BLaER1 (cell line): Measurements from ENCODE around the gene C14orf39.
"Not testable (repeated sequence)": the region's sequence is repeated elsewhere in the genome, so short reads cannot be mapped to it uniquely, and the experiment has no call there.

Source experiments
- H3K27ac ChIP-seq: shearing (Covaris generic); formaldehyde crosslinking; 2 replicates; pipeline ENCODE4 v1.8.1; 2022
- H3K27me3 ChIP-seq: shearing (Covaris generic); formaldehyde crosslinking; 2 replicates; pipeline ENCODE4 v1.8.1; 2022
- H3K36me3 ChIP-seq: shearing (Covaris generic); formaldehyde crosslinking; 2 replicates; pipeline ENCODE4 v1.8.1; 2022
- H3K4me1 ChIP-seq: shearing (Covaris generic); formaldehyde crosslinking; 2 replicates; pipeline ENCODE4 v1.8.1; 2022
- H3K4me2 ChIP-seq: shearing (Covaris generic); formaldehyde crosslinking; 2 replicates; pipeline ENCODE4 v1.8.1; 2022
- H3K4me3 ChIP-seq: shearing (Covaris generic); formaldehyde crosslinking; 2 replicates; pipeline ENCODE4 v1.8.1; 2022
- H3K9ac ChIP-seq: shearing (Covaris generic); formaldehyde crosslinking; 2 replicates; pipeline ENCODE4 v1.8.1; 2022
- H3K9me3 ChIP-seq: shearing (Covaris generic); formaldehyde crosslinking; 2 replicates; pipeline ENCODE4 v1.8.1; 2022
- H4K20me1 ChIP-seq: shearing (Covaris generic); formaldehyde crosslinking; 2 replicates; pipeline ENCODE4 v1.8.1; 2022
- Cebpa-rat ChIP-seq: shearing (Covaris generic); IDR thresholded peaks from 2 replicates; pipeline ENCODE4 v1.8.1; 2022

Gene C14orf39

GRCh38 chr14:60490270-60490669 lies 4.4 kb upstream of the C14orf39 start:
- no peak for TF ChIP-seq Cebpa-rat
- Histone ChIP-seq H3K27ac (no peak overlapping the region), H3K9me3 (peaks cover 7% of the 10 kb centered on the region), H3K36me3 (no peaks in the 10 kb centered on the region), H3K4me3 (no peak overlapping the region), H3K4me2 (no peak overlapping the region), H3K27me3 (no peaks in the 10 kb centered on the region), H3K4me1 (no peaks in the 10 kb centered on the region), H3K9ac (no peak overlapping the region), H4K20me1 (no peaks in the 10 kb centered on the region)

GRCh38 chr14:60488175-60488574 lies 2.3 kb upstream of the C14orf39 start:
- Histone ChIP-seq H4K20me1 (no peaks in the 10 kb centered on the region), H3K4me2 (no peak overlapping the region), H3K4me3 (no peak overlapping the region), H3K9ac (no peak overlapping the region), H3K27ac (no peak overlapping the region), H3K27me3 (no peaks in the 10 kb centered on the region), H3K36me3 (no peaks in the 10 kb centered on the region), H3K4me1 (no peaks in the 10 kb centered on the region), H3K9me3 (peaks cover 11% of the 10 kb centered on the region)
- TF ChIP-seq Cebpa-rat, result no peak

DNA sequence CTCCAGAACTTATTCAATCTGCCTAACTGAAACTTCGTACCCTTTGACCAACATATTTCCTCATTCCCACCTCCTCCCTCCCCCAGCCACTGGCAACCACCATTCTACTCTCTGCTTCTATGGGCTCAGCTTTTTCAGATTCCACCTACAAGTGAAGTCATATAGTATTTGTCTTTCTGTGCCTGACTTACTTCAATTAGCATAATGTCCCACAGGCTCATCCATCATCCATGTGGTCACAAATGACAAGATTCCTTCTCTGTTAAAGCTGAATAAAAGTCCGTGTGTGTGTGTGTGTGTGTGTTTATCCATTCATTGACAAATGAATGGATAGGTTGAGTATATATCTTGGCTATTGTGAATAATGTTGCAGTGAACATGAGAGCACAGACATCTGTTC lies 1.3 kb upstream of the C14orf39 start:
- Histone ChIP-seq H4K20me1 (no peaks in the 10 kb centered on the region), H3K27ac (no peak overlapping the region), H3K4me1 (no peaks in the 10 kb centered on the region), H3K4me3 (no peak overlapping the region), H3K9me3 (peaks cover 11% of the 10 kb centered on the region), H3K27me3 (no peaks in the 10 kb centered on the region), H3K4me2 (no peak overlapping the region), H3K9ac (no peak overlapping the region), H3K36me3 (no peaks in the 10 kb centered on the region)
- no peak for TF ChIP-seq Cebpa-rat

DNA sequence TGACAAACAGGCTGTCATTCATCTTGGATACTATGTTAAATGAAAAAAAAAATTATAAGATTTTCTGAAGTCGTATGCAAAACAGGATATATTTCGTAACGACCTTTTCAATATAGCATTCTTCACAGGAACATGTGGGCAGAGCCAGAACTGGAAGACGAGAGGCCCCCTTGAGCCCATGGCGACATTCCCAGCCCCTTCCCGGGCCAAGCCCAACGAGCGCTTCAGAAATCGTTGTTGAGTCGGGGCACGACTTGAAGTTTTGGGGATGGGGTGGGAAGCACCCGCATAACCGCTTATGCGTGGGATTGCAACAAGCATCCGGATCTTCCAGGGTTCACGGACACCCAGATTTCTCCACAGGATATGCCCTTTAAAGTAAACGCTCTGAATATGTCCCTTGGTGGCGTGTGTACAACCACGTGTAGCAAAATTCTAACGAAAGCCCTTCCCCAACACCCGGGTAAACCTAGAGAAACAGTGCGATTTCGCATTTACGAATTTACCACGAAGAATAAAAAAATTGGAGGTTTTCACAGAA lies 736 bp downstream of the C14orf39 start:
- Histone ChIP-seq H3K27ac (no peak overlapping the region), H3K27me3 (no peaks in the 10 kb centered on the region), H3K9me3 (peaks cover 17% of the 10 kb centered on the region), H3K4me1 (no peaks in the 10 kb centered on the region), H4K20me1 (no peaks in the 10 kb centered on the region), H3K9ac (no peak overlapping the region), H3K36me3 (no peaks in the 10 kb centered on the region), H3K4me3 (no peak overlapping the region), H3K4me2 (no peak overlapping the region)
- no peak for TF ChIP-seq Cebpa-rat

DNA sequence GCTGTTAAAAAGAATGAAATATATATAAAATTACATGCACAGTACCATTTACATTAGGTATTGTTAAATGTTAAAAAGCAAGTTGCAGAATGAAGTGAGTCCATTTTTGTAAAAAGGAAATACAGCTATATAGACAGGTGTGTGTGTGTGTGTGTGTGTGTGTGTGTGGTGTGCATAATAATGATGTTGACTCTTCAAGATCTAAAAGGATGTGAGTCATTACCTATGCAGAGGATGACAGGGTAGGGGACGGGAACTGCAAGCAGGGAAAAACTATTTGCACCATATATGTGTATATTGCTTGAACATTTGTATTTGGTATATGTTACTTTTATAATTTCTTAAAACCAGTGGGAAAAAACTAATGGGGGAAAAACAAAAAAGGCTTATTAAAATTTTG lies 3.1 kb downstream of the C14orf39 start:
- no peaks in the 10 kb centered on the region for H3K4me1 ChIP-seq
- no peak for TF ChIP-seq Cebpa-rat

GRCh38 chr14:60480248-60480647 lies 5.6 kb downstream of the C14orf39 start:
- H3K27ac ChIP-seq, H3K4me3 ChIP-seq, H3K4me2 ChIP-seq, H4K20me1 ChIP-seq, H3K36me3 ChIP-seq, H3K9ac ChIP-seq, H3K27me3 ChIP-seq, H3K4me1 ChIP-seq: not testable (repeated sequence)
- peaks cover 13% of the 10 kb centered on the region for H3K9me3 ChIP-seq

More for the DNA sequence above, 3.1 kb downstream of the C14orf39 start:
- H4K20me1 ChIP-seq, result no peaks in the 10 kb centered on the region
- peaks cover 21% of the 10 kb centered on the region for H3K9me3 ChIP-seq
- H3K36me3 ChIP-seq, result no peaks in the 10 kb centered on the region
- no peaks in the 10 kb centered on the region for H3K27me3 ChIP-seq
- H3K4me3 ChIP-seq, result no peak overlapping the region
- no peak overlapping the region for H3K27ac ChIP-seq
- H3K4me2 ChIP-seq, result no peak overlapping the region
- H3K9ac ChIP-seq, result no peak overlapping the region

- Histone ChIP-seq H3K4me3 (no peak overlapping the region), H3K4me2 (no peak overlapping the region), H3K4me1 (no peaks in the 10 kb centered on the region), H3K9ac (no peak overlapping the region), H3K27me3 (no peaks in the 10 kb centered on the region), H3K27ac (no peak overlapping the region), H3K9me3 (no peaks in the 10 kb centered on the region), H3K36me3 (no peaks in the 10 kb centered on the region), H4K20me1 (no peaks in the 10 kb centered on the region)
- no peak for TF ChIP-seq Cebpa-rat
Measured at GRCh38 chr14:60455875-60456274, 30.0 kb downstream of the C14orf39 start.

GRCh38 chr14:60430276-60430675 lies 55.6 kb downstream of the C14orf39 start:
- Histone ChIP-seq H3K27ac (no peak overlapping the region), H3K4me3 (no peak overlapping the region), H3K36me3 (no peaks in the 10 kb centered on the region), H3K27me3 (no peaks in the 10 kb centered on the region), H3K9me3 (peaks cover 8% of the 10 kb centered on the region; the same call in 1 of the 2 replicates), H3K4me2 (no peak overlapping the region), H3K4me1 (no peaks in the 10 kb centered on the region), H3K9ac (no peak overlapping the region), H4K20me1 (no peaks in the 10 kb centered on the region)
- TF ChIP-seq Cebpa-rat, result no peak

DNA sequence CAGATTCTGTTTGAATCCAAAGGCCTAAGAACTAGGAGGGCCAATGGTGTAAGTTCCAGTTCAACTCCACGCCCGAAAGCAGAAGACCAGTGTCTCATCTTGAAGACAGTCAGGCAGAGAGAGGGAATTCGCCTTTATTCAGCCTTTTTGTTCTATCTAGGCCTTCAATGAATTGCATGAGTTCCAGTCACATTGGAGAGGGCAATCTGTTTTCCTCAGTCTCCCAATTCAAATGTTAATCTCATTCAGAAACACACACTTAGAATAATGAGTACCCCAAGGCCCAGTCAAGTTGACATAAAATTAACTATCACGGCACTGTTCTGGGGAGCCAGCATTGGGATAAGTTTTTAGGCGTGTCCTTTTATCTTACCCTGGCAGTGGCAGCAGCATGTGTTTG lies 65.8 kb downstream of the C14orf39 start:
- Histone ChIP-seq H3K4me1 (no peaks in the 10 kb centered on the region), H3K4me2 (no peak overlapping the region), H3K27ac (no peak overlapping the region), H4K20me1 (no peaks in the 10 kb centered on the region), H3K9me3 (no peaks in the 10 kb centered on the region), H3K36me3 (no peaks in the 10 kb centered on the region), H3K4me3 (no peak overlapping the region), H3K9ac (no peak overlapping the region), H3K27me3 (no peaks in the 10 kb centered on the region)
- no peak for TF ChIP-seq Cebpa-rat

GRCh38 chr14:60397550-60397949 lies 88.3 kb downstream of the C14orf39 start:
- H3K36me3 ChIP-seq, H3K27ac ChIP-seq, H4K20me1 ChIP-seq, H3K9me3 ChIP-seq, H3K4me3 ChIP-seq, H3K4me2 ChIP-seq, H3K4me1 ChIP-seq, H3K27me3 ChIP-seq, H3K9ac ChIP-seq: not testable (repeated sequence)

DNA sequence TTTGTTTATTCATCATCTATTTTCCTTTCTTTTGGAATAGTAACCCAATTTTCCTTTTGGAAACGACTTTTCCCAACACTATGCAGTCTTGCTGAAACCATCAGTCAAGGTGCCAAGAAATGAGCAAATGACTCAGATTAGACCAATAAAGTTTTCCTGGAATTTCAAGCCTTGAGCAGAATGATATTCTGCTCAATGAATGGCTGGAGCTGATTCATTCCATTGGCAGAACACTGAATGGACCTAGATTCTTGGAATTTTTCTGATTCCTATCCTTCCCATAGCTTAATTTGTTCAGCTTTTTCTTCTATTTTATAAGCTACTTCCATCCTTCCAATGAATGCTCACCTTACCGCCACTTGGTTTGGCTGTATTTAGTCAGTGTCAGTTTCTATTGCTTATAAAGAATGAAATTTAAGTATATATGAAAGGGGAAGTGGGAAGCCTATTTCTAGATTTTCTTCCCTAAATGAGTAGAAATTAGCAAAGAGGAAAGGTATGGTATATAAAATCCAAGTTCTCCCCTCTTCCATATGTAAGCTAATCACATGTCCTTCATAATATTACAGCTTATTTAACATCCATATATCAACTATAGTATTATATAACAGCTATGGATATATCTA lies 89.0 kb downstream of the C14orf39 start:
- Histone ChIP-seq H3K36me3 (no peaks in the 10 kb centered on the region), H3K9me3 (no peaks in the 10 kb centered on the region), H4K20me1 (no peaks in the 10 kb centered on the region), H3K4me2 (no peak overlapping the region), H3K27ac (no peak overlapping the region), H3K4me1 (no peaks in the 10 kb centered on the region), H3K27me3 (no peaks in the 10 kb centered on the region), H3K4me3 (no peak overlapping the region), H3K9ac (no peak overlapping the region)
- no peak for TF ChIP-seq Cebpa-rat
